CD4-positive, alpha-beta T cell treated with Interleukin-12 subunit alpha and Interleukin-12 subunit beta, for 1 hour (primary cell): ENCODE data around the gene PLCB3.

Experiments
- DNase-seq: peaks from one replicate; pipeline ENCODE4 v3.0.0-alpha.2; 2020

The PLCB3 gene

DNA sequence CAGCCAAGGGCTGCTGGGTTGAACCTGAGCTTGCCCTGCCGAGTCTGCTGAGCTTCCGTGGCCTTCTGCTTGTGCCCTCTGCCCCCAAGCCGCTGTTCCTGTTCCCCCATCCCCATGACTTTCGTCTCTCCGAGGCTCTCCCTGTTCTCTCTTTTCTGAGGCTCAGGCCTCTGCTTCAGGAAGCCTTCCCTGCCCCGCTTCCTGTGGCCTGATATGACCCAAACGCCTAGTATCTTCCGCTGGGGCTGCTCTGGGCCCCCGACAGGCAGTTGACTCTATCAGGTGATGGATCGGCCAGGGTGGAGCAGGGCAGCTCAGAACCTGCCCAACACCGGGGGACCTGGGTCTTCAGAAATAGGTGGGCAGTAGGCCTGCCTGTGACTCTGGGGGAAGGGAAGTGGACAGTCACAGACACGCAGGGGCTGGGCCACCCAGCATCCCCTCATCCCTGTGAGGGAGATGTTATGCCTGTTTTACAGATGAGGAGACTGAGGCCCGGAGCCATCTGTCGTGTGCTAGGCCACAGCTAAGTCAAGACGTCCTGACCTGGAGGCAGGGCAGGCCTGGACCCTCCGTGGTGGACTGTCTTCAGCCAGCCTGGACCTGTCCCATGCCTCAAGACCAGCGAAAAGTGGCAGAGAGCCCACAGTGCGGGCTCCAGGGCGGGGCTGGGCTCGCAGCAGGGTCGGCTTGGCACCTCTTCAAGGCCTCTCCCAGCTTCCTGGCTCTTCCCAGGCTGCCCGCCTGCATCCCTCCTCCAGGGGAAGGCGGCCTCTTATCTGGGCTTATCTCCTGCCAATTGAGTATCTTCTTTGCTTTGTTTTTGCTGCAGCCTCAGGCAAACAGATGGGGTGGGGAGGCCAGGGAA is 16.9 kb downstream of the PLCB3 start:
- no peak for DNase-seq

DNA sequence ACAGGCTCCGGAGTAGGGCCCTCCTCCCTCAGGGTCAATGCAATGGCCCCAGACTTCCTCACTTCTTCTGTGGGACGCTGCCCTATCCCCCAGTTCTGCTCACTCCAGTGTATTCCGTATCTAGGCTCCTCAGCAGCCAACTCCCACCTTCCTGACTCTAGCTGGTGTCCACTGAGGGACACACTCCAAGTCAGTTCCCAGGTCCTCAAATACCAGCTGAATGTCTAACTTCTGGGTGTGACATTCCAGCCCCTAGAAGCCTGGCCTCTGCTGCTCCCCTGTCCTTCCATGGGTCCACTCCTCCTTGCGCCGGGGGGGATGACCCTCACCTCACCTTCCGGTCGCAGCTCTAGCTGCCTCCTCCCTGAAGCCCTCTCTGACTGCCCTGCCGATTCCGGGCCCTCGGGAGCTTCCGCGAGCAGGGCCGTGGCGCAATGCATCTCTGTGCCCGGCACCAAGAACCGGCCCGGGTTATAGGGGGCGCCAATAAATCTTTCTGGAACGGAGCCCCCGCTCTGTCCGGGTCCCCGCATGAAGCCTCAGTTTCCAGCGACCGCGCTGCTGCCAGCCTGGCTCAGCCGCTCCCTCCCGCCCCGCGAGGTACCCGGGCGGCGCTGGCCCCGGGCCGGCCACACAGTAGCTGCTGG is 17.7 kb downstream of the PLCB3 start:
- DNase-seq, result peak; percentile 38

DNA sequence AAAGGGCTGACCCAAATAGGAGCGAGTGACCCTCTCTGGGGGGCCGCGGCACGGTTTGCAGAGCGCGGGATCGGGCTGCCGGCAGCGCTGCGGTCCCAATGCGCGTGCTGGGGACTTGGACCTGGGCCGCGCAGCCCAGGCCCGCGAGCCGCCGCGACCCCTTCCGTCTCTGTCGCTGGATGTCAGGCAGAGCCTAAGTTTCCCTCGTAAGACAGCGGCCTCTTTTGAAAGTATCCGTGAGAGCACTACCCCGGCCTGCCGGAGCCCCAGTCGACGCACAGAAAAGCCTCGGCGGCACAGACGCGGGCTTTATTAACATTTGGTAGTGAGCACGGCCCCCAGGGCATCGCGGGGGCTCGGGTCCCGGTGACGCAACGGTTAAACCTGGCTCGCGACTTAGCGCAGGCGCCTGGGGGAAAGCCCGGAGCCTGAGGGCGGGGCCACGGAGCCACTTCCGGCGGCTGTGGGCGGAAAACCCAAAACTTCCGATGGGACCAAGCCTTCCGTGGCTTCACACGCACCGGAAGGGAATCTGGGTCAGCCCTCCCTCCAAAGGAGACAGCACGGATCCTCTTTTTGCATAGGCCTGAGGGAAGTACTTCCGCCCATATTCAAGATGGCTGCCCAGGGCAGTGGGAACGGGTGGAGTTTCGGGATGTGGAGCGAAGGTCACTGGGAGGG is 18.4 kb downstream of the PLCB3 start:
- peak; percentile 98 for DNase-seq

DNA sequence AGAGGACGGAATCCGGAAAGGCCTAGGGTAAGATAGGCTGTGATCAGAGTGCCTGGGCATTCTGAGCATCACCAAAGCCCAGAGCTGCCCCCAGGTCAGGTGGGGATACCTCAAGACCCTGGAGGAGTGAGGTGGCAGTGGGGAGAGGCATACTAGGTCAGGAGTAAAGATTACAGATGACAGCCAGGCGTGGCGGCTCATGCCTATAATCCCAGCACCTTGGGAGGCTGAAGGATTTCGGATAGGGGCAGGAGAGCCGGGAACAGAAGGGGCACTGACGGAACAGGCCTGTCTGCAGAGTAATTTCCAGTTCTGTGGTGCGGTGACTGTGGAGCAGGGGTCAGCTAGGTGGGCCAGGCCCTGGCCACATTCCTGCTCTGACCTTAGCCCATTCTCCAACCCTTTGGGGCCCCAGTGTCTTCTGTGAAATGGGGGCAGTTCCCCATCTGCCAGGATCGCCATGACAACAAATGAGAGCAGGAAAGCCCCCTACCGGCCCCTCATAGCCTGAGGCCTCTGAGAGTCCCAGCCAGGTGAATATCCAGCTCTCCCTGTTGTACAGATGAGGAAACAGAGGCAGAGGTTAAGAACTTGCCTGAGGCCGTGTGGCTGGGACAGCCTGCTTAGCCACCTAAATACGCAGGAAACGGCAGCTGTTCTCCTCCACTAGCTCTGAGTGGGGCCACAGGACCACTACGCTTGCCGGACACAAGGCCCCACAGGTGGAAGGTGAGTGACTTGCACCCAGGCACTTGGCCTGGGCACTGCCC is 23.9 kb downstream of the PLCB3 start:
- no peak for DNase-seq

DNA sequence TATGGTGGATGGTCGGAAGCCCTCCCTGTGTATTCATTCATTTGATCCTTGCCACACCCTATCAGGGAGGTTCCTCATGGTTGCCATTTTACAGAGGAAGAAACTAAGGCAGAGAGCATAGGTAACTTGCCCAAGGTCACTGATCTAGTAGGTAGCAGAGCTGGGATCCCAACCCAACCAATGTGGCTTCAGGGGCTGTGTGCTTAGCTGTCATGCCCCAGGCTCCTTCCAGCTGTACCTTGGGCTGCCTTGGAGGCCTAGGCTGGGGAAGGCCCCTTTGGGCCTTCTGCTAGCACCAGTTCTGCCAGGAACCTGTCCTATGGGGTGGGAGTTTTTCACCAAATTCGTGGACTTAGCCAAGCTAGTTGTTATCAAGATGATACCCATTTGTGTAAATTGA is 24.5 kb downstream of the PLCB3 start:
- DNase-seq, result no peak

DNA sequence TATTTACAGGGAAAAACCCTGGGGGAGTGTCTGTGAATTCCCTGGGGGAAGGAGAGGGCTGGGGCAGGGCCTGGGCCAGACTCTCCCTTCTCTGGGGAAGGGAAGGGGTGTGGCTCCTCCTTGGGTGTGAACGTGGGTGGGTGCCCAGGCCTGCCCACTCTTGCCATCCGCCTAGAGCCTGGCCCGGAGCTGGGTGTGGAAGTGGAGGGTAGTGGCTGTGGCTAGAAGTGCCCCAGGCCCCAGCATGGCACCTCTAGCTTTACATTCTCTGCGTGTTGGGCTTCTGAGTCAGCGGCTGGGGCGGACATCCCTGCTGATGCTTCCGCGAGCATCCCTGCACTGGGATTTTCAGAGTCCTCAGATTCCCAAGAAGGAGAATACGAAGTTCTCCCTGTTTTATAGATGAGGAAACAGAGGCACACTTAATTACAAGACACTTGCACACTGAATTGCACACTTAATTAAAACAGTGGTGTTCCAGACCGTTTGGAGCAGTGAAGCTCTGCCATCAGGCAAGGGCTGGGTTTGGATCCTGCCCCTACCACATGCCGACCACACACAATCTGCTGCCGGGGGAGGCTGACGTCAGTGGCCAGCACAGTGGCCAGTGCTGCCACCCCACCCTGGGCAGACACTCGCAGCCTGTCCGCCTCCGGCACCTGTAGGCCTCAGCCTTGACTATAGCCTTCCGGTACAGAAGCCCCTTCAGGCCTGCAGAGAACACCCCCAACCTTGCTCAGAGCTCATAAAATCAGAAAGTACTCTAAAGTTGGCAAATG is 25.5 kb downstream of the PLCB3 start:
- no peak for DNase-seq

DNA sequence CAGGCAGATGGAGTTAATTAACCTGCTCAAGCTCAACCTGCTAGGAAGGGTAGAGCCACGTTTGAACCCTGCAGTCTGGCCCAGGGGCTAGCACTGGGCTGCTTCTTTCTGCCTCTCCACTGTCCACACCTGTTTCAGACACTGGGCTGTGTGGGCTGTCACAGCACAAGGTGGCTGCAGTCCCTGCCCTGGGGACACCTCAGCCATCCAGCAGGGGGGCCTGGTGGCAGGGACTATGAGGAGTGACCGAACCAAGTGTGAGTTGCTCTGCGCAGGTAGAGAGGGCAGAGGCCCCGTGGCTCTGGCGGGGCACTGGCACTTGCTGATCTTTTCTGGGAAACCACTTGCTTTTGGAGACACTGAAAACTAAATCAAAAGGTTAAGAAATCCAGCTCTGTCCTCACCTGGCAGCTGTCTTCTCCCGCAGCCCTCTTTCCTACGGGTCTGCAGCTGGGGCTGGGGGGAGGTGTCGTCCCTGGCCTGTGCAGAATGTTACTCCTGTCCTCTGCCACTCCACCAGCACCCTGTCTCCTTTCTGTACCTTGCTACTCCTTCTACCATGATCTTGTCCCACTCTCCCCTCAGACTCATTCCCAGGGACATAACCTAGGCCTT is 27.4 kb downstream of the PLCB3 start:
- no peak for DNase-seq

DNA sequence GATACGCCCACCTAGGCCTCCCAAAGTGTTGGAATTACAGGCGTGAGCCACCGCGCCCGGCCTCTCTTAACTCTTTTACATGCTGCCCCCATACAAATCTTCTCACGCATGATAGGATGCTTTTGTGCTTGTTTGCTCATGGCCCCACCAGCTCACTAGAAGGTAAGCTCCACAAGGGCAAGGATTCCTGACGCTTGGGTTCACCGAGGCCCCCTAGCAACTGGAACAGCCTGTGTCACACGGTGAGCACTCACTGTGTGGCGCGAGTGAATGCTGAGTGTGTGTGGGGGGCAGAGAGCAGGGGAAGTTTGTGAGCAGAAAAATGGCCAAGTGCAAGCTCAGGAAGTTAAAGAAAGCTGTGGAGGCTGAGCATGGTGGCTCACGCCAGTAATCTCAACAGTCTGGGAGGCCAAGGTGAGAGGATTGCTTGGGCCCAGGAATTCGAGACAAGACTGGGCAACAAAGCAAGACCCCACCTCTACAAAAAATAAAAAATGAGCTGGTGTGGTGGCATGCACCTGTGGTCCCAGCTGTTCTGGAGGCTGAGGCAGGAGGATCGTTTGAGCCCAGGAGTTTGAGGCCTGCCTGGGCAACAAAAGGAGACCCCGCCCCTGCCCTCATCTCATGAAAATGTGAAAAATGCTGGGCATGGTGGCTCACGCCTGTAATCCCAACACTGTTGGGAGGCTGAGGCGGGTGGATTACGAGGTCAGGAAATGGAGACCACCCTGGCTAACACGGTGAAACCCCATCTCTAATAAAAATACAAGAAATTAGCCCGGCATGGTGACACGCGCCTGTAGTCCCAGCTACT is 30.8 kb downstream of the PLCB3 start:
- no peak for DNase-seq

DNA sequence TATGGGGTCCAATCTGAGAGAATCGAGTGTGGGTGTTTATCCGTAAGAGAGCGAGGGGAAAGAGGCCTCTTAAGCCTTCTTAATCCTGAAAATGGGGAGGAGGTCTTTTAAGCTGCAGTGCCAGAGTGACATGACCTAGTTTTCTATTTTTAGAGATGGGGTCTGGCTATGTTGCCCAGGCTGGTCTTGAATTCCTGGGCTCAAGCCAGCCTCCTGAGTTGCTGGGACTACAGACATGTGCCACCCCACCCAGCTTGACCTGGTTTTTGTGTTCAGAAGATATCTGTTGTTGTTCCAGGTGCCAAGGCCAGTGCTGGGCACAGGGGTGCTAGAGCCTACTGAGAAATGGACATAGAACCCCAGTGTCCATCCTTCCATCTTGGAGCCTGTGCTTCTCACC is 31.8 kb downstream of the PLCB3 start:
- no peak for DNase-seq

DNA sequence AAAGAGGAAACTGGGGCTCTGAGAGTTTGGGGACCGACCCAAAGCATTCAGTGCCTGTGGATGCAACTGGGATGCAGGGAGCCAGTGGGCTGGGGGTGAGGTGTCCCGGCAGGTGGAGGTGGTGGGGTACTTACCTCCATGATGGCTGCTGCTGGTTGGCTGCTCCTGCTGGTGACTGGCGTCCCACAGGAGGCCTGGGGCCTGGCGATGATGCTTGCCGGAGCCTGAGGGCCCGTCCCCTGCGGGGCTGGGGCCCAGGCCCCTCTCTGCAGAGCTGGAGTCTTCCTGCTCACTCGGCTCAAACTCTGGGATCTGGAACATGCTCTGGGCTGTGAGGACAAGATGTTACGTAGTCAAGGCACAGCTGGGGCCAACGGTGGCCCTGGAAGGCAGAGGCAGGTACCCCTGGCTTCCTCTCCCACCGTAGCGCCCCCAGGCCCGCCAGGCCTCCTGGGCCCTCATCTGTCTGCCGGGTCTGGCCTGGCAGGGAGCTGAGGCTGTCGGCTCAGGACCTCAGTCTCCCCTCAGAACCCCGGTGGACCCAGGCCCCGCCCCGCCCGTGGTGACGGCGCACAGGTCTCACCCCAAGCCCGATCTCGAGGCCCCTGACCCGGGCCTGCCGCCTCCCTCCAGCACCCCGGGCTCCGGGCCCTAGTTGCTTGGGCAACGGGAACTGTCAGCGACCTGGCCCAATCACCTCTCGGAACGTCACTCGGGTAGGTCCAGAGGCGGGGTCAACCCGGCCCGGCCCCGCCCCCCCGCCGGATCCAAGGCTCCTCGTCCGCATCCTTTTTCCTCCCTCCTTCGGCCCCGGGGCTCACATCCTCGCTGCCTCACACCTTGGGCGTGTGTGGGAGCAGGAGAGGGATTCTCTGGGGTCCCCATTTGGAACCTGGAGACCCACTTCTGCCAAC is 33.0 kb downstream of the PLCB3 start, which contains the start of gene BAD:
Gene BAD (minus strand): TSS at position 618 of the 914 bp plus-strand sequence. CDS start 297 bp downstream, at position 321.
- peak; percentile 96 for DNase-seq

DNA sequence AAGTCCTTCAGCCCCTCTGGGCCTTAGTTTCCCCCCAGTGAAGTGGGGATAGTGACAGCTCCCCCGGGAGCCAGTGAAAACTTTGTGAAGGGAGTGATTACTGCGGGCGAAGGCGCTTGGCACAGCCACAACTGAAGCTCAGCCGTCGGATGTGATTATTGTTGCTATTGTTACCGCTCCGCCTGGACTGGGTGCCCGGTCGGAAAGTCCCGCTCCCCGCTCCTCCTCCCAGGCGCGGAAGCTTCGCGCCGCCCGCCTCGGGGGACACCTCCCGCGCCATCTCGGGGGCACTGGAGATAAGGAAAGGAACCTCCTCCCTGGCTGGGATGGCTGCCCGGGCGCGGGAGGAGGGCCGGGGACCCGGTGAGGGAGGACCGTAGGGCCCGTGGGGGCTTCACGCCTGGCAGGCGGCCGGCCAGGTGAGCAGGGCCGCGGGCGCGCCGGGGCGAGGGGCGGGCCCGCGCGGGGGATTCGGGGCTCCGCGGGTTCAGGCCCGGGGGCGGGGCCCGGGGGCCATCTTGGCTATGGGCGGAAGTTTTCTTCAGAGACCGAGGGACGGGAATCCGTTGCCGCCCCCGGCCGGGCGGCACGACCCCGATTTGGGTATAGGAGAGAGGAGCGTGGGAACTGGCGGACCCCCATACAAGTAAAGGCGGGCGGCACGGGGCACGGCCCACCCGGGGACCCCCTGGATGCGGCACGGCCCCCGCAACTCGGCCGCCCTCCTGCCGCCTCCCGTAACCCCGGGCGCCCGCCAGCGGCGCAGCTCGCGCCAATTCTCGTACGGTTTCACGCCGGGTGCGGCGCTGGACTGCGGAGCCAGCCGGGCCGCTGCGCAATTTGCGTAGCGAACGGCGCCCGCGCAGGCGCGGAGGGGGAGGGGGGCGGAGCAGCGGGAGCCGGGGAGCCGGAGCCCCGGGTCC is 33.9 kb downstream of the PLCB3 start, which contains the start of gene GPR137:
Gene GPR137 (plus strand): TSS at position 887 of the 923 bp plus-strand sequence. CDS start 677 bp downstream, outside the sequence.
- peak; percentile 92 for DNase-seq

DNA sequence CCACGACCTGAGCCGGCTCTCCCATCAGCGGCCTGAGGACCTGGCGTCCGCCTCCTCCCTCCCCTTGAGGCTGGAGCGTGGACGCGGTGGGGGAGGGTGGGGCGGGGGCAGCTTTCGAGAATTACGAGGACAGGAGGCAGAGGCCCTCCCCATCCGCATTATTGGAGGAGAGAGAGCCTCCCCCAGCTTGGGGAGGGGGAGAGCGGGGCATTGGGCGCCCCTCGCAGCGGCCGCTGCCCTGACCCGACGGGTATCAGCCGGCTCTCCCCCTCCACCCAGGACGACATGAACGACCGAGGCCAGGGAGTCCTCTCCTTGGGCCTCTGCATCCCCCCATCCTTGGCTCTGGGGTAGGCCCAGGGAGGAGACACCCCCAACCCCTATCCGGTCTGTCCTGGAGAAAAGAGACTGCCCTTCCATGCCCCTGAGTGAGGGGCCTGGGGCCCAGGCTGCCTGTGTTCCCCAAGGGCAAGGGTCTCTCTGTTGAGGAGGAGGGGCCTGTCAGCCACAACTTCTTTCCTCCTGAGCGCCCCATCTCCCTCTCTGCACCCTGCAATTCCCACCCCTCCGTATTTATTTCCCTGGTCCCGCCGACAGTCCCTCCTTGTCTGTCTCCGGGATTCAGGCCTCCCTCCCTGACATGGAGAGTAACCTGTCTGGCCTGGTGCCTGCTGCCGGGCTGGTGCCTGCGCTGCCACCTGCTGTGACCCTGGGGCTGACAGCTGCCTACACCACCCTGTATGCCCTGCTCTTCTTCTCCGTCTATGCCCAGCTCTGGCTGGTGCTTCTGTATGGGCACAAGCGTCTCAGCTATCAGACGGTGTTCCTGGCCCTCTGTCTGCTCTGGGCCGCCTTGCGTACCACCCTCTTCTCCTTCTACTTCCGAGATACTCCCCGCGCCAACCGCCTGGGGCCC is 34.8 kb downstream of the PLCB3 start:
- DNase-seq, result peak; percentile 33

DNA sequence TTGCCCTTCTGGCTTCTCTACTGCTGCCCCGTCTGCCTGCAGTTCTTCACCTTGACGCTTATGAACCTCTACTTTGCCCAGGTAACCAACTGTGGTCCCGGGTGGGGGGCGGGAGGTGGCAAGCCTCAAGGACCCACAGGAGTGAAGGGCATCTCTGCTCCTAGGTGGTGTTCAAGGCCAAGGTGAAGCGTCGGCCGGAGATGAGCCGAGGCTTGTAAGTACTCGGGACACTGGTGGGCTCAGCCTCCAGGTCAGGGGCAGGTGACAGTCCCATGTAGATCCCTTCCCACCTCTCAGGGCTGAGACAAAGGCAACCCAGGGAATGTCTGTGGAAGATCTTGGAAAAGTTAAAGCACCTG is 35.5 kb downstream of the PLCB3 start:
- DNase-seq, result no peak

DNA sequence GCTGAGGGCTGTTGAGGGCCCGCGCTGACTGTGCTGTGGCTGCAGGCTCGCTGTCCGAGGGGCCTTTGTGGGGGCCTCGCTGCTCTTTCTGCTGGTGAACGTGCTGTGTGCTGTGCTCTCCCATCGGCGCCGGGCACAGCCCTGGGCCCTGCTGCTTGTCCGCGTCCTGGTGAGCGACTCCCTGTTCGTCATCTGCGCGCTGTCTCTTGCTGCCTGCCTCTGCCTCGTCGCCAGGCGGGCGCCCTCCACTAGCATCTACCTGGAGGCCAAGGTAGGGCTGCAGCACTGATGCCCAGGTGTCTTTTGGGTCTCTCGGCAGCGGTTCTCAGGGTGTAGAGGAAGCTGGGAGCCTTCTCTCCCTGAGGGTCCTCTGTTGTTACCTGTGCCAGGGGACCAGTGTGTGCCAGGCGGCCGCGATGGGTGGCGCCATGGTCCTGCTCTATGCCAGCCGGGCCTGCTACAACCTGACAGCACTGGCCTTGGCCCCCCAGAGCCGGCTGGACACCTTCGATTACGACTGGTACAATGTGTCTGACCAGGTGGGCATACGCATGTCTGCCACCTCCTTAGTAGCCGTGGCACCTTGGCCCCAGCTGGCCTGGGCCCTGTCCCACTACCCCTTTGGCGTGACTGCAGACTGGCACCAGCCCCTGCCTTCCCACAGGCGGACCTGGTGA is 36.5 kb downstream of the PLCB3 start:
- no peak for DNase-seq

DNA sequence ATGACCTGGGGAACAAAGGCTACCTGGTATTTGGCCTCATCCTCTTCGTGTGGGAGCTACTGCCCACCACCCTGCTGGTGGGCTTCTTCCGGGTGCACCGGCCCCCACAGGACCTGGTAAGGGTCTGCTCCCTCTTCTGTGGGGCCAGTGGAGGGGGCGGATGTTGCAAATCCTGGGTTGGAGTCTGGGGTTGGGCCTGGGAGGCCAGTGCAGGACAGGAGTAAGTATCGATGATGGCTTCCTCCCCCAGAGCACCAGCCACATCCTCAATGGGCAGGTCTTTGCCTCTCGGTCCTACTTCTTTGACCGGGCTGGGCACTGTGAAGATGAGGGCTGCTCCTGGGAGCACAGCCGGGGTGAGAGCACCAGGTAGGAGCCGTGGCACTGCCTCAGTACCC is 37.0 kb downstream of the PLCB3 start:
- DNase-seq, result no peak

DNA sequence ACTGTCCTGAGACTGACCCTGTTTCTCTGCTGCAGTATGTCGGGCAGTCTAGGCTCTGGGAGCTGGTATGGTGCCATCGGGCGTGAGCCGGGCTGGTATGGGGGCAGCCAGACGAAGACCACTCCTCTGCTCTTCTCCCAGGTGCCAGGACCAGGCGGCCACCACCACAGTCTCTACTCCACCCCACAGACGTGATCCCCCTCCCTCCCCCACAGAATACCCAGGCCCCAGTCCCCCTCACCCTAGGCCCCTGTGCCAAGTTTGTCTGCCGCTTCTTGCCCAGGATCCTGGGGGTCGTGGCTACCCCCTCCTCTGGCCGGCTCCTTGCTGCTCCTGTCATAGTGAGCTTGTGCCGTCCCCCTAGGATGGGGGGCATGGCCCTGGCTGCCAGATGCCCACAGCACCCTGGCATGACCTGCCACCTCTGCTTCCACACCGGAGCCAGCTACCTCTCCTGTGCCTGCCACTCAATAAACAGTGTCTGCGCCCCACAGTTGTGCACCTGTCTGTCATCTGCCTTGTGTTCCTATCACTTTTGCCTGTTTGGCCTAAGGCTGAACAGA is 37.8 kb downstream of the PLCB3 start:
- DNase-seq, result no peak
